Measurements from ENCODE around the gene HOXC13. TPM values are rescaled to one million over a fixed set of nuclear protein-coding genes. Genes with fewer than 3 reads are reported as not detected.

Gene HOXC13
- total and polyA plus RNA-seq, 2 of the 13 experiments (the other 11 are each of a cell fraction or from before 2014, with no cell fraction given), result 0.07 TPM; not detected in 1

DNA sequence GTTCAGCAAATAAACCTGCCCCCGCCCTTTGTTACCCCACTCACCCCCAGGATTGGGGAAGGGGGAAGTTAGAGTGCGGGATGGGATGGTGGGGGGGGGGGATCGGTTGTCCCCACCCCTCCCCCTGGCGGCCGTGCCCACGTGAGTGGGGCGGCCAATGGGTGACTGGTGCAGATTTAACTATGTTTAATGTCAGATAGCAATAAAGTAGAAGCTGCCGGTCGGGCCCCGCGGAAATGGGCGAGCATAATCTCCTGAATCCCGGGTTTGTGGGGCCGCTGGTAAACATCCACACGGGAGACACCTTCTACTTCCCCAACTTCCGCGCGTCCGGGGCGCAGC lies 16.0 kb downstream of the HOXC13 start, which contains the start of gene HOXC12 (continued):
- TF ChIP-seq, protein P1, sequence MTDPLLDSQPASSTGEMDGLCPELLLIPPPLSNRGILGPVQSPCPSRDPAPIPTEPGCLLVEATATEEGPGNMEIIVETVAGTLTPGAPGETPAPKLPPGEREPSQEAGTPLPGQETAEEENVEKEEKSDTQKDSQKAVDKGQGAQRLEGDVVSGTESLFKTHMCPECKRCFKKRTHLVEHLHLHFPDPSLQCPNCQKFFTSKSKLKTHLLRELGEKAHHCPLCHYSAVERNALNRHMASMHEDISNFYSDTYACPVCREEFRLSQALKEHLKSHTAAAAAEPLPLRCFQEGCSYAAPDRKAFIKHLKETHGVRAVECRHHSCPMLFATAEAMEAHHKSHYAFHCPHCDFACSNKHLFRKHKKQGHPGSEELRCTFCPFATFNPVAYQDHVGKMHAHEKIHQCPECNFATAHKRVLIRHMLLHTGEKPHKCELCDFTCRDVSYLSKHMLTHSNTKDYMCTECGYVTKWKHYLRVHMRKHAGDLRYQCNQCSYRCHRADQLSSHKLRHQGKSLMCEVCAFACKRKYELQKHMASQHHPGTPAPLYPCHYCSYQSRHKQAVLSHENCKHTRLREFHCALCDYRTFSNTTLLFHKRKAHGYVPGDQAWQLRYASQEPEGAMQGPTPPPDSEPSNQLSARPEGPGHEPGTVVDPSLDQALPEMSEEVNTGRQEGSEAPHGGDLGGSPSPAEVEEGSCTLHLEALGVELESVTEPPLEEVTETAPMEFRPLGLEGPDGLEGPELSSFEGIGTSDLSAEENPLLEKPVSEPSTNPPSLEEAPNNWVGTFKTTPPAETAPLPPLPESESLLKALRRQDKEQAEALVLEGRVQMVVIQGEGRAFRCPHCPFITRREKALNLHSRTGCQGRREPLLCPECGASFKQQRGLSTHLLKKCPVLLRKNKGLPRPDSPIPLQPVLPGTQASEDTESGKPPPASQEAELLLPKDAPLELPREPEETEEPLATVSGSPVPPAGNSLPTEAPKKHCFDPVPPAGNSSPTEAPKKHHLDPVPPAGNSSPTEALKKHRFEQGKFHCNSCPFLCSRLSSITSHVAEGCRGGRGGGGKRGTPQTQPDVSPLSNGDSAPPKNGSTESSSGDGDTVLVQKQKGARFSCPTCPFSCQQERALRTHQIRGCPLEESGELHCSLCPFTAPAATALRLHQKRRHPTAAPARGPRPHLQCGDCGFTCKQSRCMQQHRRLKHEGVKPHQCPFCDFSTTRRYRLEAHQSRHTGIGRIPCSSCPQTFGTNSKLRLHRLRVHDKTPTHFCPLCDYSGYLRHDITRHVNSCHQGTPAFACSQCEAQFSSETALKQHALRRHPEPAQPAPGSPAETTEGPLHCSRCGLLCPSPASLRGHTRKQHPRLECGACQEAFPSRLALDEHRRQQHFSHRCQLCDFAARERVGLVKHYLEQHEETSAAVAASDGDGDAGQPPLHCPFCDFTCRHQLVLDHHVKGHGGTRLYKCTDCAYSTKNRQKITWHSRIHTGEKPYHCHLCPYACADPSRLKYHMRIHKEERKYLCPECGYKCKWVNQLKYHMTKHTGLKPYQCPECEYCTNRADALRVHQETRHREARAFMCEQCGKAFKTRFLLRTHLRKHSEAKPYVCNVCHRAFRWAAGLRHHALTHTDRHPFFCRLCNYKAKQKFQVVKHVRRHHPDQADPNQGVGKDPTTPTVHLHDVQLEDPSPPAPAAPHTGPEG (CRISPR knock-in tag; IDR thresholded peaks at IDR 0.05), result no peak

DNA sequence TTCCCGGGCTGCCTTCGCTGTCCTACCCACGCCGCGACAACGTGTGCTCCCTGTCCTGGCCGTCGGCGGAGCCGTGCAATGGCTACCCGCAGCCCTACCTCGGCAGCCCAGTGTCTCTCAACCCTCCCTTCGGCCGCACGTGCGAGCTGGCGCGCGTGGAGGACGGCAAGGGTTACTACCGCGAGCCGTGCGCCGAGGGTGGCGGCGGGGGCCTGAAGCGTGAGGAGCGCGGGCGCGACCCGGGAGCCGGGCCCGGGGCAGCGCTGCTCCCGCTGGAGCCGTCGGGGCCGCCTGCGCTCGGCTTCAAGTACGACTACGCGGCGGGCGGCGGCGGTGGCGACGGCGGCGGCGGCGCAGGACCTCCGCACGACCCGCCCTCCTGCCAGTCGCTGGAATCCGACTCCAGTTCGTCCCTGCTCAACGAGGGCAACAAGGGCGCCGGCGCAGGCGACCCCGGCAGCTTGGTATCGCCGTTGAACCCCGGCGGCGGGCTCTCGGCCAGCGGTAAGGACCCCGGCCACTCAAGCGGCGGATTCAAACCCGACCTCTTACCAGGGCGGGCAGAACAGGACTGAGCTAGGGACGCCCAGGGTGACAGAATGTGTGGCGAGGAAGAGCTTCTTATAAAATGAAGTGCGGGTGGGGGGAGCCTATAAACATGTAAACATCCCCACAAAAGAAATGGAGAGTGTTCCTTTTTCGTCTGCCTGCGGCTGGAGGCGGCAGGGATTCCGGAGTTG lies 16.6 kb downstream of the HOXC13 start:
- ChIA-PET POLR2A (no interaction called here), CTCF (ENCODE audit: low intra/inter-chr PET ratio, low total read pairs) (no interaction called here)
- in situ Hi-C loops (cut with HindIII; ENCODE audit: extremely low pct_ligation_motif_present, low pct_unique_long_range_greater_than_20kb) (no loop called here), intact Hi-C loops (cut with micrococcal nuclease; ENCODE audit: unreplicated experiment) (no loop called here)
- Histone ChIP-seq H3K9me3 (ENCODE audit: low read length) (no peaks in the 10 kb centered on the region), H3K27ac (ENCODE audit: extremely low read length, insufficient read depth, low read length) (no peak overlapping the region), H3K9ac (ENCODE audit: insufficient read depth, low read depth, low read length) (no peak overlapping the region), H3K36me3 (replicated peaks in 1 of 2; ENCODE audit: control insufficient read depth in 1 of 2, insufficient read depth in 2 of 2, low read length in 2 of 2) (no peaks in the 10 kb centered on the region), H3K4me3 (replicated peaks in 1 of 3; ENCODE audit: insufficient read depth in 1 of 3, low read depth in 2 of 3, low read length in 3 of 3) (no peak overlapping the region), H3K4me1 (ENCODE audit: insufficient read depth, low read length) (peaks cover 18% of the 10 kb centered on the region), H3K4me2 (ENCODE audit: low read depth, low read length) (no peak overlapping the region), H4K20me1 (ENCODE audit: insufficient read depth, low read length) (peaks cover 4% of the 10 kb centered on the region; the same call in 1 of the 2 replicates), H3K79me2 (ENCODE audit: insufficient read depth, low read length) (no peaks in the 10 kb centered on the region), H2AFZ (ENCODE audit: low read length) (no peak overlapping the region), H3K27me3 (ENCODE audit: control insufficient read depth in 1 of 2, insufficient read depth in 2 of 2, low read length in 2 of 2) (peaks cover 25 to 94% of the 10 kb centered on the region in 2 experiments)
- 76% methylated on average over 77 of the region's 86 CpGs for WGBS (ENCODE audit: low lambda C conversion rate)
- no peak for TF ChIP-seq ZNF703 (CRISPR knock-in tag; IDR thresholded peaks at IDR 0.05; ENCODE audit: borderline replicate concordance)
- TF ChIP-seq ZNF235 (CRISPR knock-in tag; IDR thresholded peaks at IDR 0.05; ENCODE audit: borderline replicate concordance), result no peak
- TF ChIP-seq MEIS2 (CRISPR knock-in tag; IDR thresholded peaks at IDR 0.05), result no peak
- TF ChIP-seq ETV6 (CRISPR knock-in tag; conservative IDR thresholded peaks at IDR 0.05), result no peak
- no peak for TF ChIP-seq ZFP62 (CRISPR knock-in tag; IDR thresholded peaks at IDR 0.05)
- TF ChIP-seq, protein P2, sequence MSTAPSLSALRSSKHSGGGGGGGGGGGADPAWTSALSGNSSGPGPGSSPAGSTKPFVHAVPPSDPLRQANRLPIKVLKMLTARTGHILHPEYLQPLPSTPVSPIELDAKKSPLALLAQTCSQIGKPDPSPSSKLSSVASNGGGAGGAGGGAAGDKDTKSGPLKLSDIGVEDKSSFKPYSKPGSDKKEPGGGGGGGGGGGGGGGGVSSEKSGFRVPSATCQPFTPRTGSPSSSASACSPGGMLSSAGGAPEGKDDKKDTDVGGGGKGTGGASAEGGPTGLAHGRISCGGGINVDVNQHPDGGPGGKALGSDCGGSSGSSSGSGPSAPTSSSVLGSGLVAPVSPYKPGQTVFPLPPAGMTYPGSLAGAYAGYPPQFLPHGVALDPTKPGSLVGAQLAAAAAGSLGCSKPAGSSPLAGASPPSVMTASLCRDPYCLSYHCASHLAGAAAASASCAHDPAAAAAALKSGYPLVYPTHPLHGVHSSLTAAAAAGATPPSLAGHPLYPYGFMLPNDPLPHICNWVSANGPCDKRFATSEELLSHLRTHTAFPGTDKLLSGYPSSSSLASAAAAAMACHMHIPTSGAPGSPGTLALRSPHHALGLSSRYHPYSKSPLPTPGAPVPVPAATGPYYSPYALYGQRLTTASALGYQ (CRISPR knock-in tag; IDR thresholded peaks at IDR 0.05), result no peak
- TF ChIP-seq ZNF260 (CRISPR knock-in tag; IDR thresholded peaks at IDR 0.05; ENCODE audit: borderline replicate concordance, low read depth), result no peak
- TF ChIP-seq NFYB (CRISPR knock-in tag; IDR thresholded peaks at IDR 0.05), result no peak
- DNase-seq (ENCODE audit: low spot score), result no peak
- no TSS peak for BruUV-seq (replicated peaks)
- FAIRE-seq, result no peak
- no peak for ATAC-seq

Measured in HepG2 (cell line).